Hepatocyte (in vitro differentiated cells): Measurements from ENCODE around the gene CSPG4. TPM values are rescaled to one million over a fixed set of nuclear protein-coding genes. Genes with fewer than 3 reads are reported as not detected.

Experiments
- DNase-seq: peaks from one replicate; pipeline ENCODE4 v3.0.0-alpha.2; 2016; ENCODE audit warnings: low spot score
- H2AFZ ChIP-seq: fragments of 200-600 bp; sonication (generic); 2 replicates; pipeline ENCODE4 v1.6.0; 2016; ENCODE audit warnings: antibody characterized with exemption, mild to moderate bottlenecking
- H3K27ac ChIP-seq: fragments of 200-600 bp; sonication (generic); 2 replicates; pipeline ENCODE4 v1.5.1; 2016; ENCODE audit warnings: mild to moderate bottlenecking
- H3K27me3 ChIP-seq: fragments of 200-600 bp; sonication (generic); 2 replicates; pipeline ENCODE4 v1.6.1; 2016
- H3K36me3 ChIP-seq: fragments of 200-600 bp; sonication (generic); replicated peaks from 2 replicates; pipeline ENCODE4 v1.5.1; 2016; ENCODE audit warnings: low read depth; ENCODE audit not compliant: insufficient read depth
- H3K4me1 ChIP-seq: fragments of 200-600 bp; sonication (generic); 2 replicates; pipeline ENCODE4 v1.5.1; 2016; ENCODE audit warnings: mild to moderate bottlenecking, moderate library complexity; ENCODE audit not compliant: insufficient read depth
- H3K4me2 ChIP-seq: fragments of 200-600 bp; sonication (generic); 2 replicates; pipeline ENCODE4 v1.6.0; 2016
- H3K4me3 ChIP-seq: fragments of 200-600 bp; sonication (generic); 2 replicates; pipeline ENCODE4 v1.5.1; 2016; ENCODE audit warnings: mild to moderate bottlenecking
- H3K79me2 ChIP-seq: fragments of 200-600 bp; sonication (generic); 2 replicates; pipeline ENCODE4 v1.6.0; 2017; ENCODE audit warnings: mild to moderate bottlenecking
- H3K9me2 ChIP-seq: fragments of 200-600 bp; sonication (generic); replicated peaks from 2 replicates; pipeline ENCODE4 v1.6.0; 2017; ENCODE audit warnings: mild to moderate bottlenecking; ENCODE audit not compliant: insufficient read depth
- H3K9me3 ChIP-seq: fragments of 200-600 bp; sonication (generic); 2 replicates; pipeline ENCODE4 v1.5.1; 2016; ENCODE audit warnings: low read depth, mild to moderate bottlenecking
- H4K20me1 ChIP-seq: fragments of 200-600 bp; sonication (generic); 2 replicates; pipeline ENCODE4 v1.6.0; 2016; ENCODE audit warnings: mild to moderate bottlenecking; ENCODE audit not compliant: insufficient read depth, poor library complexity, severe bottlenecking
- CTCF ChIP-seq: fragments of 200-600 bp; sonication (generic); IDR thresholded peaks from 2 replicates; pipeline ENCODE4 v1.5.1; 2016; ENCODE audit warnings: antibody characterized with exemption, mild to moderate bottlenecking; ENCODE audit not compliant: poor library complexity
- EZH2 ChIP-seq: fragments of 200-600 bp; sonication (generic); IDR thresholded peaks from 2 replicates; pipeline ENCODE4 v1.6.1; 2016; ENCODE audit warnings: antibody characterized with exemption, mild to moderate bottlenecking, borderline replicate concordance
- EZH2phosphoT487 ChIP-seq: fragments of 200-600 bp; sonication (generic); IDR thresholded peaks from one replicate; pipeline ENCODE4 v1.6.1; 2018; ENCODE audit warnings: antibody characterized with exemption, mild to moderate bottlenecking, low read depth, moderate library complexity; ENCODE audit not compliant: unreplicated experiment, severe bottlenecking
- WGBS: methylation state at CpG from one replicate; pipeline ENCODE4 v1.1.6; 2016; ENCODE audit warnings: low lambda C conversion rate; ENCODE audit errors: missing lambda C conversion rate; 5-methylcytosine and 5-hydroxymethylcytosine counted together
- polyA plus RNA-seq: library from polyadenylated mRNA; unstranded; fragments of >200 nt; fragmentation: Nextera tagmentation; extraction: Ambion mirVana; gene quantifications from 2 replicates; pipeline ENCODE4 v1.2.1, GENCODE V29; 2016
- total RNA-seq: library from RNA; depleted of rRNA; stranded (reverse); fragments of >200 nt; gene quantifications from 2 replicates; pipeline ENCODE4 v1.2.3, GENCODE V29; 2014

CSPG4 gene
- total and polyA plus RNA-seq, 2 experiments from 2014 or later = 6.4 to 7.8 TPM

DNA sequence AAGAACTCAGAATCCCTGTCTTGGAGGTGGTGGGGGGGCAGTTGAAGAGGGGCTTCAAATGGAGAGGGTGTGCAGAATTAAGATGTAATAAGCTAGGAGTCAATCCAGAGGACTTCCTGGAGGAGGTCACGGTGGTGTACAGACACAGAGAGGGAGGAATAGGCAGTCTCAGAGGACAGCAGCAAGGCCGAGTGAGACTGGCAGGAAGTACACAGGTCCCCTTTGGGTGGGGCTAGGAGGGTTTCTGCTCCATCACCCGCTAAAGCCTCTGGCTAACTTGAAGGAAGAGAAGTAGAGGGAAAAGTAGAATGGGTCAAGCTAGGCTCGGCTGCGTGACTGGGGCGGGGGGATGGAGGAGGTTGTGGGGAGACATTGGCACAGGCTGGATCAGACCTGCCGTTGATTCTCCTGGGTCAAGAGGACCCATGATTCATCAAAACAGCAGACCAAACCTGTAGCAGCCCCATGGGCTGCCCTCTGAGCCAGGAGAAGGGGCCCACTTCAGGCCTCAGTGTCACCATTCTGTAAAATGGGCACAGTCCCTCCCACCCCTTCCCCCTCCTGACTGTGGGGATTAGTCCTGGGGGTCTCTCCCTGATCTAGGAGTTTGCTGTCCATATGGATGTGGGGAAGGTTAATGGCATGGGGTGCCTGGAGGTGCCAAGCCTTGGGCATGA lies 16.9 kb downstream of the CSPG4 start:
- H3K9me2 ChIP-seq = no peaks in the 10 kb centered on the region
- DNase-seq = no peak
- no peak for TF ChIP-seq EZH2phosphoT487
- TF ChIP-seq CTCF = no peak
- no peak for TF ChIP-seq EZH2
- H3K4me2 ChIP-seq = no peak overlapping the region
- H3K27me3 ChIP-seq = no peaks in the 10 kb centered on the region
- no peaks in the 10 kb centered on the region for H3K36me3 ChIP-seq
- no peak overlapping the region for H3K27ac ChIP-seq
- H3K9me3 ChIP-seq = no peaks in the 10 kb centered on the region
- no peak overlapping the region for H2AFZ ChIP-seq
- no peaks in the 10 kb centered on the region for H4K20me1 ChIP-seq
- no peaks in the 10 kb centered on the region for H3K79me2 ChIP-seq
- no peak overlapping the region for H3K4me3 ChIP-seq
- WGBS = 87% methylated on average over 7 of the region's 7 CpGs
- H3K4me1 ChIP-seq = peaks cover 31% of the 10 kb centered on the region

GRCh38 chr15:75695220-75695619 lies 17.4 kb downstream of the CSPG4 start:
- H3K4me3 ChIP-seq = no peak overlapping the region
- no peaks in the 10 kb centered on the region for H4K20me1 ChIP-seq
- no peak overlapping the region for H3K4me2 ChIP-seq
- H3K79me2 ChIP-seq = no peaks in the 10 kb centered on the region
- peak; percentile 46 for DNase-seq
- H3K27me3 ChIP-seq = no peaks in the 10 kb centered on the region
- no peaks in the 10 kb centered on the region for H3K9me2 ChIP-seq
- 82% methylated on average over 6 of the region's 6 CpGs for WGBS
- H3K4me1 ChIP-seq = peaks cover 26% of the 10 kb centered on the region
- peak overlapping the region; percentile 74 for H3K27ac ChIP-seq
- TF ChIP-seq EZH2phosphoT487 (no peak), EZH2 (no peak), CTCF (no peak)
- H3K36me3 ChIP-seq = no peaks in the 10 kb centered on the region
- no peak overlapping the region for H2AFZ ChIP-seq
- H3K9me3 ChIP-seq = no peaks in the 10 kb centered on the region

DNA sequence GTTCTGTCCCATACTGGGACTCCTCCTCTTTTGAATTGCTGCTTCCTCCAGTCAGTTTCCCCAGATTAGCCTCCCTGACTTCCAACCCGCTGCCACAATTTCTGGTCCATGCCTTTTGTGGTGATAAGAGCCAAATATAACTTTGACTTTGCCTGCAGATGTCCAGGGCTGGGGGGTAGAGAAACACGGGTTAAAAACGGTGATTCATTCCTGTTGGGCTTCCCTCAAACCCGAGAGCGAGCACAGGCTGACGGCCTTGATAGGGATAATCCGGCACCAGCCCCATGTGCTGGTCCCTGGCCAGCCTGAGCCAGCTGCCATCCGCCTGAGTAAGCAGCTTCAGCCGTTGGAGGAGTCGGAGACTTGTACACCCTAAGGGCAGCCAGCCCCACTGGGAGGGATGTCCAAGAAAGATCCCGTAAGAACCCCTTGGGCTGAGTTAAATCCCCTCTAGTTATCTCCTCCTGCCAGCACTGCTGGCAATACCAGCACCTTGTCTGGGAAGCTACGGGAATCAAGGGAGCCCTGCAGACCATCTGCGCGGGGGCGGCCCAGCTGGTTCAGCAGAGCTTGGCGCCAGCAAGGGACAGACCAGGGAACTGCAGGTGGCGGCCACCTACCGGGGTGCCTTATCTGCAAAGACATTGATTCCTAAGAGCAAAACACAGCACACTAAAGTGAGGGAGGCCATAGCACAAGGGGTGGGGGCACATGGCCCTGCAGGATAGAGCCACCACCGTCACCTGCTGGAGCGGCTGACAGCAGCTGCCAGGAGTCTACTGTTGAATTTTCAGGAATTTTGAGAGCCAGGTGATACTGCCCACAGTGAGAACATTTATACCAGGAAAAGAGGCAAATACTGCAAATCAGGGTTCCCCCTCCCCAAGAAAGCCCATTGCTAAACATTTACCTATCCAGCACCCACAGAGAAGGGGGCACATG lies 18.1 kb downstream of the CSPG4 start:
- Histone ChIP-seq H3K9me2 (no peaks in the 10 kb centered on the region), H3K4me1 (peaks cover 22% of the 10 kb centered on the region), H3K4me2 (peak overlapping the region; percentile 49), H3K4me3 (no peak overlapping the region), H3K9me3 (no peaks in the 10 kb centered on the region), H3K27me3 (no peaks in the 10 kb centered on the region), H2AFZ (no peak overlapping the region), H3K79me2 (no peaks in the 10 kb centered on the region), H3K36me3 (no peaks in the 10 kb centered on the region), H3K27ac (peak overlapping the region; percentile 74), H4K20me1 (no peaks in the 10 kb centered on the region)
- TF ChIP-seq EZH2 (no peak), EZH2phosphoT487 (no peak), CTCF (peak; percentile 56)
- whole genome bisulfite sequencing = 22% methylated on average over 20 of the region's 20 CpGs
- DNase-seq = peak; percentile 90
